Measurements from ENCODE around the gene OPN4.

The OPN4 gene

DNA sequence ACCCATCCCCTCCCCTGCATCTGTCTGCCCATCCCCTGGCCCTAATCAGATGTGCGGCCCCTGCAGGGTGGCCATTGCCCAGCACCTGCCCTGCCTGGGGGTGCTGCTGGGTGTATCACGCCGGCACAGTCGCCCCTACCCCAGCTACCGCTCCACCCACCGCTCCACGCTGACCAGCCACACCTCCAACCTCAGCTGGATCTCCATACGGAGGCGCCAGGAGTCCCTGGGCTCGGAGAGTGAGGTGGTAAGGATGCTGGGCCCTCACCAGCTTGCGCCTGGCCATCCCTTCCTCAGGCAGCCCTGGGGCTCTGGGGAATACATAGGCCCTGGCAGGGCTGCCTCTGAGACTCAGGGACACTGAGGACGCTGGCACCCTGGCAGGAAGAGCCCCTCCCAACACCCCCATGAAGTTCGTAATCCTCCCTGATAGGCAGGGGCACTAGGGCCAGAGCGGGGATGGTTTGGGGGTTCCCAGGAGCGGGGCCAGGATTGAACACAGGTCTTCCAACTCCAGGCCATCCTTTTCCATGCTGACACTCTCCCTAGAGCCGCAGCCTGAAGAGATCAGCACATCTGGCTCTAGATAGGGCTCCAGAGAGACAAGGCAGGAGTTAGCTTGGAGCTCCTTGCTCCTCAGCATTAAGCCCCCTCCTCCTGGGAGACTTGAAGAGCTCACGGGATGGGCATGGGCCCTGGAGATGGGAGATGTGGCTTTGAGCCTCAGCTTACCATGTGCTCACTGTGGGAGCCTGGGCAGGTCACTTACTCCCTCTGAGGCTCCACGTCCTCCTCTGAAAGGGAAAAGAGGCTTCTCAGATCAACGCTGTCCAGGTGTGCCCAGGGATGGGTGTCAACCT, 8.1 kb downstream of the OPN4 start:
- DNase-seq (ENCODE audit: low read depth) = no peak

DNA sequence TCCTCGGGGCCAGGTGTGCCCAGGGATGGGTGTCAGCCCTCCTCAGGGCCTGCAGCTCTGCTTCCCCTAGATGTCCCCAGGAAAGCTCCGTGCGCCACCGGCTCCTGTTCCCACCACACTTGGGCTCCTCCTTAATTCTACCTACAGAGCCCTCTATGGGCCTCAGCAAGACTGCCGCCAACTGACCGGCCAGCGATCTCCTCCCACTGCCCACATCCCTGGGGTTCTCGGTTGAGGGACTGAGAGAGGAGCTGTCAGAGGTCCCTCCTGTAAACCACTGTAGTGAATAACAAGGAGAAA, 8.6 kb downstream of the OPN4 start:
- DNase-seq (ENCODE audit: low read depth) = no peak

DNA sequence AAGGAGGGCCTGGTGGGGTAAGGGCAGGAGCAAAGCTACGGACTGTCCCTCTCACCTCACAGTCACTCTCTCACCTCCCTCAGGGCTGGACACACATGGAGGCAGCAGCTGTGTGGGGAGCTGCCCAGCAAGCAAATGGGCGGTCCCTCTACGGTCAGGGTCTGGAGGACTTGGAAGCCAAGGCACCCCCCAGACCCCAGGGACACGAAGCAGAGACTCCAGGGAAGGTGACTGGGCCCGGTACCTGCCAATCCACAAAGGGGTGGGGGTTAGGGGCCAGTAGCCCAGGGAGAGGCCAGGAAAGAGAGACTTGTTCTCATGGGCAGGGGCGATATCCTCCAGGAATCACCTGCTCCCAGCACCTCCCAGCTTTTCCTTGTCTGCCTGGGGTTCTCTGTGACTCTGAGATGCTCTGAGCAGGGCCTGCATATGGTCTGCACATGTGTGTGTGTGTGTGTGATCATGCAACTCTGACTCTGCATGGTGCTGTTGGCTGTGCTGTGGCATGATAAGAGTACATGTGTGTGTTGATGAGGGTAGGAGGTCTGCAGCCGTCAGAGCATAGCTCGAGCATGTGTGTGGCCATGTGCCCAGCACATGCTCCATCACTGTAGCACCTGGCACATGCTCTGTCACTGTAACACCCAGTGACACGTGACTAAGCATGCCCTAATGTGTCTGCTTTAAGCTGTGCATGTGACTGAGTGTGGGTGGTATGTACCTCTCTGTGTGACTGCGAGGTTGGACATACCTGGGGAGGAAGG, 9.4 kb downstream of the OPN4 start:
- no peak for DNase-seq (ENCODE audit: low read depth)

DNA sequence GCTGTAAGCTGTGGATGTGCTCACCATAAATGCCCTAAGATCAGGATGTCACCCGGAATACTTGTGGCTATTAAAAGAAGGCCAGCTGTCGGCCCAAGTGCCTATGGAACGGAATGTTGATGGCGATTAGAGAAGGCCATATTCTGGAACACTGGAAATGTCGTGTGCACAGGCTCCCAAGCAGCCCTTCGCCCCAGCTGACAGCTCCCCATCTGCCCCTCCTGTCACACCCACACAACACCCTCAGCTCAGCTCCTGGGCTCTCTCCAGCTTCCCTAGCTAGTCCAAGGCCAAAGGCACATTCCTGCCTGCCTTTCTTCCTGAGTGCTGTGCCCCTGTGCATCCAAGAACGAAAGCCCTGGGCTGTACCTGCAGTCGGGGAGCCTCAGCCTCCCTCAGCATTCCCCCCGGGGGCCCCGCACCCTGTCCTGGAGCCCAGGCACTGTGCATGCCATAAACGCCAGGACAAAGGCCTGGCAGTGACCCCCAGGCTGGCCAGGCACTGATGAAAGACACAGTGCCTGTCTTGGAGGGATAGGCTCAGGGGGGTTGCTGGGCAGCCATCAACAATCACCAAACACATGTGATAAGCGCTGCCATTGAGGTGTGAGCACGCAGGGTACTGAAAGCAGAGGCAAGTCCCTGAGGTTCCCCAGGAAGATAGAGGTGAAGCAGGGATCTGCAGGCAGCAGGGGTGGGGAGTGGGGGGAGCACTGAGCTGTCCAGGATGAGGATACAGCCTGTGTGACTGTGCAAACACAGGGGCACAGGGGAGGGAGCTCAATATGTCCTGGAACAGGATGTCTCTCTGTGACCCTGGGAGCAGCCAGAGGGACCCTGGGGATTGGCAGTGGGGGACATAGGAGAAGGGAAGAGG, 10.2 kb downstream of the OPN4 start:
- no peak for DNase-seq (ENCODE audit: low read depth)

DNA sequence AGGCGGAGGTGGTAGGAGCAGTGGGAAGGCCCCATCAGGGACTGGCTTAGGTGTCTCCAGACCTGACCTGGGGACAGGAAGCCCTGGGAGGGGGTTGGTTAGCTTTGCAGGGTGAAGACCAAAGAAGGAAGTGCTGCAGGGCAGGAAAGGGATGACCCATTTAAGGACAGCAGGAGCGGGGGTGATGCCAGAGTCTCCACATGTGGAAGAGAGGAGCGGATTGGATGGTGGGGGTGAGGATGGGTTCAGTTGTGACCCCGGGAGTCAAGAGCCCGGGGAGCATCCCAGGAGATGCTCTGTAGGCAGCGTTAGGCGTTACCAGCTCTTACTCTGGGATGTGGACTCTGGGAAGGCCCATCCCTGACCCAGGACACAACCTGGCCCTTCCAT, 10.9 kb downstream of the OPN4 start:
- no peak for DNase-seq (ENCODE audit: low read depth)

DNA sequence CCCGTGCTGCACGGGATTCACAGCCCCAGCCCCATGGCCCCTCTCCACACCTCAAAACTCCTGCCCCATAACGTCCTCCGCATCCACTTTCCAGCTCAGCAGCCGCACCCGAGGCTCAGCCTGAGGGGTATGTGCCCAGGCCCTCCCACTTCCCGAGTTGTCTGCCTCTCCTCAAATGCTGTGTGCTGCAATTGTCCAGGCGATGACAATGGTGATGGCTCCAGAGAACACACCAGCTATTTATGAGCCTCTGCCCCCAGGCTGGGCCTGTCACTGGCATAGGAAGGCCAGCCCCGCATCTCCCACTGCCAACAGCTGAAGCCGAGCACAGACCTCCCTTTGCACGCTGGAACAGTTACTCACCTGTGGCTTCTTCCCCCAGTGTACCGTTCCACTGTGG, 11.5 kb downstream of the OPN4 start:
- no peak for DNase-seq (ENCODE audit: low read depth)

DNA sequence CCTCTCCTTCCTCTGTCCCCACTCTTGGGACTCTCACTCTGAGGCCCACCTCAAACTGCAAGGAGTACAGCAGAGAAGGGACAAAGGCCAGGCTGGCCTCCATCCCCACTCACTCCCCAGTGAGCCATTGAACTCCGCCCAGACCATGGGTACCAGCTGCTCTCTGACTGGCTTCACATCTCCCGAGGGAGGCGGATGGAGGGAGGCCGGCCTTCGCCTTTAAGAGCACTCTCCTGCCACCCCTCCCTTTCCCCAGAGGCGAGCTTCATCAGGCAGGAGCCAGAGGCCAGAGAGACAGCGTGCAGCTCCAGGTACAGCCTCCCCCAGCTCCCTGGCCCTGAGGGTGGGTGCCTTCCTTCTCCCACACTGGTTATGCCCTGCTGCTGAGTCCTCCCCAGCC, 12.2 kb downstream of the OPN4 start:
- no peak for DNase-seq (ENCODE audit: low read depth)

DNA sequence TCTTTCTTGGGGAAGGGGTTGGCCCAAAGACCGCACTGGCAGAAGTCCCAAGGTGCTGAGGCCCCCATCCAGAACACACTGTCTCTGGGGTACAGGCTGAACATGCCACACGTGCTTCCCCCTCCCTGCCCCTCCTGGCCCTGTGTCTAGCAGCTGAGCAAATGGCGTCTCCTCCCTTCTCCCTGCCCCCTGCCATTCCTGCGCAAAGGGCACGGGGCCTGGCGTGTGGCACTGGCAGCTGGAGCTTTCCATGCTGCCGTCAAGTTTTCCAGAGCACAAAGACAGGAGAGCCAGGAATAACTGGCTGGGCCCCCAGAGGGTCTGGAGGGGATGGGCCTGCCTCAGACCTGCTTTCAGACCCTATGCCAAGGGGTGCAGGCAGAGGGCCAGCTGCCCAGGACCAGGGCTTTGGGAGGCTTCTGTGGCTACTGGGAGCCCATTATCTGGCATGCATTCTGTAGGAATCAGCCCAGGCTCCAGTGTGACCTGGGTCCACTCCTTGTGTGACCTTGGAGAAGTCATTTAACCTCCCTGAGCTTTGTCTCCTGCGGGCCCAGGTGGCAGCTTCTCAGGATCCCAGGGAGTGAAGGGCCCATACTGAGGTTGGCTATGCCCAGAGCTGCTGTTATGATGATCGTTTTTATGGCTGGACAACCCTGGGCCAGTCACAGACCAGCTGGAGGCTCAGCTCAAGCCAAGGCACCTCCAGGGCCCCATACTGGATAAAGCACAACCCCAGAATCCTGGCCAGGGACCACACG, 13.3 kb downstream of the OPN4 start:
- DNase-seq (ENCODE audit: low read depth) = no peak

DNA sequence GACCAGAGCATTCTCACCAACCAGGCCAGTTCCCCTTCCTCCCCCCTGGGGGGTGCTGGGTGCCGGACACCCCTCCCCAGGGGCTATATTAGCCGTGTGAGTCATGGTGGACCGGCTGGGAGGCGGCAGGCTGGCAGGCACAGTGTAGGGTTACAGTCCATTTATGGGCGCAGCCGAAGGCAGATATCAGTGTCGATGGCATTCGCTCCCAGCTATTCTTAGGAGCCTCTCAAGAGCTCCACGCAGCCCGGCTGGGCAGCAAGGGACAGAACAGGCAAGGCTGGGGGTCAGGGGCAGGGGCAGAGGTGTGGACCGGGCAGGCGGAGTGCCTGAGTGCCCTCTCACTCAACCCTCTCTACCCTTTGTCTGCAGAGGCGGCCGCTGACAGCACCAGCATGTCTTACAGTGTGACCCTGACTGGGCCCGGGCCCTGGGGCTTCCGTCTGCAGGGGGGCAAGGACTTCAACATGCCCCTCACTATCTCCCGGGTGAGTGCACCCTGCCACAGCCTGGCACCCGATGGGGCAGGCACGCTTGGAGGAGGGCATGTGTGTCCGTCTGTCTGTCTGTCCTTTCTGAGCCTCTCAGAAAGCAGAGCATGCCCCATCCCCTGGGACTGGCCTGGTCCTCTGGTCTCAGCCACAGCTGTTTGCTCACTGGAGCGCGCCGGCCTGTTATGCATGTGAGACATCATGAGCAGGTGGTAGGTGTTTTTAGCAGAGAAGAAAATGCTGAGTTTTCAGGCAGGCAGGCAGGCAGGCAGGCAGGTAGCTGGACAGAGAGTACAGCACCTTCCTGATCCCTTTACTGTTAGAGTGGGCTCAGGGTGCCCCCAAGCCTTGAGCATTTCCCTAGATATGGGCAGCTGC, 14.2 kb downstream of the OPN4 start, which contains the start of gene LDB3:
TSS of gene LDB3 (plus strand) at position 215 of the 869 bp plus-strand sequence. CDS start at position 396, 181 bp downstream.
- no peak for DNase-seq (ENCODE audit: low read depth)

DNA sequence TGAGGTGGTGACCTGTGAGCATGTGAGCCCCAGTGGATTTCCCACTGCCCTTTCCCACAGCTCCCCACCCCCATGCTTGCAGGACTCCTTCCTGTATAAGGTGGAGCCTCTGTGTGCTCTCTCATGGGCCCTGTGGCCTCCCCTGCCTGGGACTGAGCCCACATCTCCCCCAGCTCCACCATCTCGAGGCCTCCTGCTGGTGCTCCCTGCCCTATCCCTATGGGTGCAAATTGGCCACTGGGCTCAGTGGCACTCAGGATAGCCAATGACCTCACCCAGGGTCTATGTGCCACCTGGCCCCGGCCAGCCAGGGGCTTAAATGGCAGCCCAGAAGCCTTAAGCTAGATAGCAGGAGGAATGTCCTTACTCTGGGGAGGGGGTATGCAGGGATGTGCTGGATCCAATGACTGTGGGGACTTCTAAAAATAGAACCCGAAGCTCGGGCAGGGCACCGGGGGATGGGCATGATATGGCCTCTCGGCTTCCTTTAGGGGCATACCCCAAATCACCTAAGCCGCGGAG, 16.0 kb downstream of the OPN4 start:
- no peak for DNase-seq (ENCODE audit: low read depth)

DNA sequence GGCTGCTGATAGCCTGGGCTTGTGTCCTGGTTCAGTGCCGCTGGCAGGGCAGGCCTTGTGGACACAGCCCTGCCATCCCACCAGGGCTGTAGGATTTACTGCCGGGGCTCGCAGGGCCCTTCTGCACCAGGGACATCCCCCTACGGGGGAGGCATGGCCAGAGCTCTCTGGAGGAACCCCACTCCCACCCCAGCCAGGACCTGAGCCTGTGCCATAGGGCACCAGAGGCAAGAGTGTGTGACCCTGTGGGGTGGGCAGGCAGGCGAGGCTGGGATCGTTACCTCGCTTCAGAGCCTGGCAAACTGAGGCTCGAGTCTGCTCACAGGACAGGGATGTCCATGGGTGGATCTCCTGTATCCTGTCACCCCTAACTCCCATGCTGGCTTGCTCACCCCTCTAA, 16.5 kb downstream of the OPN4 start:
- DNase-seq (ENCODE audit: low read depth) = no peak

DNA sequence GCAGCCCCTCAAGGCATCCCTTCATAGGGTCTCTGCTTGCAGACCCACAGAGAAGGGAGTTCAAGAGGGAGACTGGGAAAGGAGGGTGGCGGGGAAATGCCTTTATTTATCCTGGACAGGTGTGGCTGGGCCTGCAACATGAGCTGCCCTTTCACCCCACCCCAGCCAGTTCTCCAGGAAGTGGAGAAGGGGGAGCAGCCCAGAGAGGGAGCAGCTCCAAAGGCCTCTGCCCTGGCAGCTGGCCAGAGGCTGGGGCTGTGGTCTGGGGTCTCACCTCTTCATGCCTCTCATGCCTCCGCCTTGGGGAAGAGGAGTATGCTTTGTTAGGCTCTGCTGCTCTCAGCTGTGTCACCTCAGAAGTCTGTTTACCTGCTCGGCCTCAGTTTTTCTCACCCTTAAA, 17.1 kb downstream of the OPN4 start:
- no peak for DNase-seq (ENCODE audit: low read depth)

DNA sequence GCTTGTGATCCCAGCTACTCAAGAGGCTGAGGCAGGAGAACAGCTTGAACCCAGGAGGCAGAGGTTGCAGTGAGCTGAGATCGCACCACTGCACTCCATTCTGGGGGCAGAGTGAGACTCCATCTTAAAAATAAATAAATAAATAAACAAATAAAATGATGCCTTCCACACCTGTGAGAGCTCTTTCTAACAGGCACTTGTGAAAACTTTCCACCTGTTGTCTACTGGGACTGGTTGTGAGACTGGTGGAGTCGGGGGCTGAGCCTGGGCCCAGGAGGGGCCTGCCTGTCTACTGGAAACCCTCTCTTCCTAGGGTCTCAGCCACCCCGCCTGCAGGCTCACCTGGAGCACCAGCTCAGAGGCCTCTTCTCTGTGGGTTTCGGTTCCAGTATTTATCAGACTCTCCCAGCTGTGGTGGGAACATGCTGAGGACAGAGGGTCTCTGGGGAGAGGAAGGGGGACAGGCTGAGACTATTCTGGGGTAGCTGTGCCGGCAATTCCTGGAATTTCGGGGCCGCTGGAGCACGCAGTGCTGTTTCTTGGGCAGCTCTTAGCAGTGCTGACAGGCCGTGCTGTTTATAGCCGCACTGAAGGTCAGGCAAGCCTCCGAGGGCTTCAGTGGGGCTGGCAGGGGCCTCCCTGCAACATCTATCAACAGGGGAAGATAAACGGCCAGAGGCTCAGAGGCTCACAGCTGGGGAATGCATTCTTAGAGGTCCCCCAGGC, 17.8 kb downstream of the OPN4 start:
- DNase-seq (ENCODE audit: low read depth) = no peak

DNA sequence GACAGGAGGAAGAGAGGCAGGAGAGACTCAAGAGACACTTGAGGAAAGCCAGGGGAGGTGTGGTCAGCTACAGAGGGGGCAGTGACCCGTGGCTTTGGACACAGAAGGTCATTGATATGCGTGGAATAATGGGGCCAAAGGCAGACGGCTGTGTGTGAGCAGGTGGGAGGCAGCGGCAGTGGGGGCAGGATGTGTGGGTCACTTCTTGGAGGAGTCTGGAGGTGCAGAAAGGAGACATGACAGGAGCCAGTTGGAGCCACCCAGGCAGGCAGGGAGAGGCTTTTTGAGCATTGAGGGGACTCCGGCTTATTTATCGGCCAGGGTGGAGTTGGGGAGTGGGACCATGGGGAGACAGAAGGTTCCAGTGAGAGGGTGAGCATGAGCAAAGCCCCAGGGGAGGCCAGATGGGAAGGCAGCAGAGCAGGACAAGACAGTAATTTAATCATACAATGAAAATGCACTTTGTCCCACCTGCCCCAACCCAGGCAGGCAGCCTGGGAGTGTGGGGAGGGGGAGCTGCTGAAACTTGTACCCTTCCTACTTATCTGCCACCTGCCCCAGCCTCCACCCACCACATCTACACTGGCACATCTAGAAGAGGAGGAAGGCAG, 19.0 kb downstream of the OPN4 start:
- no peak for DNase-seq (ENCODE audit: low read depth)

DNA sequence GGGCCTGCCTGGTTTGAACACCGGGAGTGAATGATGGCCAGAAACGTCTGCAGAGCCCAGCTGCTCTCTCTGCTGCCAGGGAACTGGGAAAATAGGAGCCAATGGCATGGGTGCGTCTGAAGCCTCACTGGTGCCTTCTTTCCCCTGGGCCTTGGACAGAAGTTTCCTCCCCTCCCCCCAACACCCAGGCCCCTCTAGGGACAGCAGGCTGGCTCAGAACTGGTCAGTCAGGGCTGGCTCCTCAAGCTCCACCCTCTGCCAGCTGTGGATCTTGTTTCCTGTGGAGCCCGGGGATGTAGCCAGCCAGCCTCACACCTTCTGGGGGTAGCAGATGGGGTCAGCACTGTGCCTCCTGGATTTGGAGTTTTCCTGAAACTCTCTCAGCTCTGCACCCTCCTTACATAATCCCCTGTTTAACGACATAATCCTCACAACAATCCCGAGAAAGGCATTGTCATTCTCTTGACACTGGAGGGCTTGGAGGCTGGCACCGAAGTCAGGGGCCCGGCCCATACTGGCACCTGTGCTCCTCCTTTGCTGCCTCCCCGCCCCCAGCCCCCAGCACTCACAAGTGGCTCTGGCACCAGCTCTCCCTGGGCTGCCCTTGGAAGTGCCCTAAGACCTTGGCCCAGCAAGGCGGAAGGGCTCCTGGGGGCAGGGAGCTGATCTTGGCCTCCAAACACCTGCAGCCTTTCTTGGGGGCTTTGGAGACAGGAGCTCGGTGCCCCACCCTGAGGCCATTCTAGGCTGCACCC, 19.7 kb downstream of the OPN4 start:
- DNase-seq (ENCODE audit: low read depth) = no peak

DNA sequence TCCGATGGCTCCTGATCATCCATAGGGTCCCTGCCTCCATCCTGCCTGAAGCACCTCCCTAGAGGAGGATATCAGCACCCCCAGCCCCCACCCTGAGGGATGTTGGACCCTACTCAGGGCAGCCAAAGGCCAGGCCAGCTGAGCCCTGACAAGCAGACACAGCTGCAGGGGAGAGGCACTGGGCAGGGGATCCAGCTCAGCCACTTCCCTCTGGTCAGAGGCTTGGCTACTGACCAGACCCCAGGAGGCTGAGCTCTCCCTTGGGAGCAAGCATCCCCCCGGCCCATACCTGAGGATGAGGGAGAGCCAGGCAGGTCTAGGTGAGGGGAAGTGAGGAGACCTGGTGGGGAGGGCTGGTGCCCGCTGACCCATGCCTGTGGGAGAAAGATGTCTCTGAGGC, 20.6 kb downstream of the OPN4 start:
- DNase-seq (ENCODE audit: low read depth) = no peak

DNA sequence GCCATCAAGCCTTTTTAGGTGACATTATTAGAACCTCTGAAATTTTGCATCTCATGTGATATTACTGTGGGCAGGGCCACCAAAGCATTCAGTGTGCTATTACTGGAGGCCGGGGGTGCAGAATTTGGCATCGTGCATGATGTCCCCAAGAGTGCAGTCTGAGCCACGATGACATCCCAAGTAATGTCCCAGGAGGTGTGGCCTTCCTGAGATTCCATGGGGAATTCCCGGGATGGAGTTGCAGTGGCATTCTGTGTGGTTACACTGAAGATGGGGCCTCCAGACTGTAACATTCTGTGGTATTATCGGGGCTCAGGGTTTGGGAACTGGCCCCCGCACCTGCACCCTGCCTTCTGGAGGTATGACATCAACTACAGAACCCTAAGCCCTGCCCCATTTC, 23.0 kb downstream of the OPN4 start:
- no peak for DNase-seq (ENCODE audit: low read depth)

DNA sequence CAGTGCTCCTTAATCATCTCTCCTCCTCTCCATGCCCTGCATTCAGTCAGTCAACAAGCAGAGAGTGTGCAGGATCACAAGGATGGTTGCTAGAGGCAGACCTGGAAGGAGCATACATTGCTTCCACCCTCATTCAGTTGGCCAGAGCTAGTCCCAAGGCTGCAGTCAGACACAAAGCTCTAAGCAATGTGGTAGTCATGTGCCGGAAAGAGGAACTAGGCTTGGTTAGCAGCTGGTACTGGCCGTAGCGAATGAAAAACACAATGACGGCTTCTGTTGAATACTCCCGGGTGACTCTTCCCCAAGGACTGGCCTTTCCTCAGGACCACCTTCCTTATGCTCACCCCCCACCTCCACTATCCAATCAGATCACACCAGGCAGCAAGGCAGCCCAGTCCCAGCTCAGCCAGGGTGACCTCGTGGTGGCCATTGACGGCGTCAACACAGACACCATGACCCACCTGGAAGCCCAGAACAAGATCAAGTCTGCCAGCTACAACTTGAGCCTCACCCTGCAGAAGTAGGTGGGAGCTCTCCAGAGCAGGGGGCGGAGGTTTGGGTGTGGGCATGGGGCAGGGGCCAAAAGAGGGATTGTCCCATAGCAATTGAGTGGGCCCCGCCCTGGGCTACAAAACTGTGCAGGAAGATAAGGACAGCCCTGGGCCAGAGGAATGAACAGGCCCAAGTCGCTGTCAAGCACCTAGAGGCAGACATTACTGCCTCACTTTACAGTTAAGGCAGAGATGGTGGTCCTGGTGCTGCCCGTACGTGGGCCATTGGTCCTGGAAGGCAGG, 24.8 kb downstream of the OPN4 start:
- DNase-seq (ENCODE audit: low read depth) = no peak

Measured in activated T-cell treated with anti-CD3 and anti-CD28 coated beads for 48 hours (primary cell).